ENCODE data around the gene CTNS.

The CTNS gene

DNA sequence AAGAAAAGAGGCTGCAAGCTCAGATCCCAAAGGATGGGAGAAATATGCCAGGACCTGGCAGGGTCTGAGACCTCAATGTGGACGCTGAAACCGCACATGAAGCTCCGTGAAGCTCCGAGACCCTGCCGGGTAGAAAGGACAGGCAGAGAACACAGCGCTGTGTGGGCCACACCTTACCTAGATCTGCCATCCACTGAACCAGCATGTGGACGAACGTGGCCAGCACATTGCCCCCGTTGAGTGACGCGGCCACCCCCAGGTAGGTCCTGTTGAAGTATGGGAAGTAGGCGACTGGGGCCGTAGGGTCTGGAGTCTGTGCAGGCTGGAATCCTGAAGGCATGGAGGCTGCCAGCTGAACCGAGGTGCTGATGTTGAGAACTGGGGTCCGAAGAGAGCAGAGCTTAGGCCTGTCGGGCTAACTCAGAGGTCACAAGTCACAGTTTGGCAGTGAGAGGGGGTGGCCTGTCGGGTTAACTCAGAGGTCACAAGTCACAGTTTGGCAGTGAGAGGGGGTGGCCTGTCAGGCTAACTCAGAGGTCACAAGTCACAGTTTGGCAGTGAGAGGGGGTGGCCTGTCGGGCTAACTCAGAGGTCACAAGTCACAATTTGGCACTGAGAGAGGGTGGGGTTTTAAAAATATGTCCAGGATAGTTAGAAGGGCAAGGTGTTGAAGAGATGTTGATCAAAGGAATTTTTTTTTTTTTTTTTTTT is 21.2 kb upstream of the CTNS start:
- Histone ChIP-seq H3K4me1 (ENCODE audit: control insufficient read depth, insufficient read depth, low read length) (no peaks in the 10 kb centered on the region), H3K9me3 (ENCODE audit: control insufficient read depth, insufficient read depth, low read depth, low read length) (no peaks in the 10 kb centered on the region), H3K36me3 (ENCODE audit: control insufficient read depth in 2 of 2, insufficient read depth in 1 of 2, low read length in 2 of 2) (peaks cover 51 to 84% of the 10 kb centered on the region in 2 experiments), H3K27ac (ENCODE audit: extremely low read depth, low read depth, low read length) (no peak overlapping the region), H3K4me3 (ENCODE audit: low read depth, low read length) (no peak overlapping the region)
- POLR2A ChIA-PET: interaction anchor here (0.6 to 0.8 kb wide), 3 partner anchors 15 to 59 kb away, joined by 4 to 8 read pairs (median 4); no protein-coding TSS in a partner anchor
- CTCF ChIA-PET: interaction anchor here (0.6 kb wide), 2 partner anchors 115 to 506 kb away, joined by 3 read pairs; no protein-coding TSS in a partner anchor
- TF ChIP-seq ZNF302 (tag by site-specific recombination; IDR thresholded peaks at IDR 0.05; ENCODE audit: low read depth): no peak
- TF ChIP-seq ZXDB (tag by site-specific recombination; IDR thresholded peaks at IDR 0.05): no peak
- no peak for TF ChIP-seq ZFP41 (tag by site-specific recombination; IDR thresholded peaks at IDR 0.05; ENCODE audit: borderline replicate concordance)
- TF ChIP-seq ZNF132 (tag by site-specific recombination; IDR thresholded peaks at IDR 0.05; ENCODE audit: borderline replicate concordance): no peak
- TF ChIP-seq, protein P1, sequence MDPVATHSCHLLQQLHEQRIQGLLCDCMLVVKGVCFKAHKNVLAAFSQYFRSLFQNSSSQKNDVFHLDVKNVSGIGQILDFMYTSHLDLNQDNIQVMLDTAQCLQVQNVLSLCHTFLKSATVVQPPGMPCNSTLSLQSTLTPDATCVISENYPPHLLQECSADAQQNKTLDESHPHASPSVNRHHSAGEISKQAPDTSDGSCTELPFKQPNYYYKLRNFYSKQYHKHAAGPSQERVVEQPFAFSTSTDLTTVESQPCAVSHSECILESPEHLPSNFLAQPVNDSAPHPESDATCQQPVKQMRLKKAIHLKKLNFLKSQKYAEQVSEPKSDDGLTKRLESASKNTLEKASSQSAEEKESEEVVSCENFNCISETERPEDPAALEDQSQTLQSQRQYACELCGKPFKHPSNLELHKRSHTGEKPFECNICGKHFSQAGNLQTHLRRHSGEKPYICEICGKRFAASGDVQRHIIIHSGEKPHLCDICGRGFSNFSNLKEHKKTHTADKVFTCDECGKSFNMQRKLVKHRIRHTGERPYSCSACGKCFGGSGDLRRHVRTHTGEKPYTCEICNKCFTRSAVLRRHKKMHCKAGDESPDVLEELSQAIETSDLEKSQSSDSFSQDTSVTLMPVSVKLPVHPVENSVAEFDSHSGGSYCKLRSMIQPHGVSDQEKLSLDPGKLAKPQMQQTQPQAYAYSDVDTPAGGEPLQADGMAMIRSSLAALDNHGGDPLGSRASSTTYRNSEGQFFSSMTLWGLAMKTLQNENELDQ (tag by site-specific recombination; IDR thresholded peaks at IDR 0.05; ENCODE audit: low read depth): no peak
- no peak for TF ChIP-seq ZNF169 (tag by site-specific recombination; IDR thresholded peaks at IDR 0.05)
- TF ChIP-seq ZNF114 (tag by site-specific recombination; IDR thresholded peaks at IDR 0.05): no peak
- no peak for TF ChIP-seq ZNF133 (tag by site-specific recombination; IDR thresholded peaks at IDR 0.05)
- no peak for TF ChIP-seq ZNF830 (tag by site-specific recombination; IDR thresholded peaks at IDR 0.05; ENCODE audit: low read depth)

DNA sequence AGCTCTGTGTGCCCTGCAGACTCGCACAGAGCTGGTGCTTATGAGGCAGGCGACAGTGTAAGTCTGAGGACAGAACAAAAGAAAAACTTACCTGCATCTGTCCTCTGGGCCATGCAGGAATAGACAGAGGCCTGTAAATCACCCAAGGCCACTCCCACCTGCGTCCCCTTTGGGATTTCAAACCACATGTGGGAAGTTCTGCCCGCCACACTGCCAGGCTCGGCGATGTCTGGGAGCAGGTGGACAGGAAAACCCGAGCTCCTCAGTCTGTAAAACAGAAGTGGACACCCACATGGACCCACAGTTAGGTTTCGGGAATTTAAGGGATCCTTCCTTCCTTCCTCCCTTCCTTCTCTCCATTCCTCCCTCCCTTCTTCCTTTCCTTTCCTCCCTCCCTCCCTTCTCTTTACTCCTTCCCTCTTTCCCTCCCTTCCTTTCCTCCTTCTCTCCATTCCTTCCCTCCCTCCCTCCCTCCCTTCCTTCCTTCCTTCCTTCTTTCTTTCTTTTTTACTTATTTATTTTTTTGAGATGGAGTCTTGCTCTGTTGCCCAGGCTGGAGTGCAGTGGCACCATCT is 15.3 kb upstream of the CTNS start:
- Histone ChIP-seq H3K9me3 (ENCODE audit: control insufficient read depth, insufficient read depth, low read depth, low read length) (no peaks in the 10 kb centered on the region), H3K36me3 (ENCODE audit: control insufficient read depth in 2 of 2, insufficient read depth in 1 of 2, low read length in 2 of 2) (peaks cover 69 to 83% of the 10 kb centered on the region in 2 experiments), H3K4me3 (ENCODE audit: low read depth, low read length) (no peak overlapping the region), H3K27ac (ENCODE audit: extremely low read depth, low read depth, low read length) (no peak overlapping the region), H3K4me1 (ENCODE audit: control insufficient read depth, insufficient read depth, low read length) (no peaks in the 10 kb centered on the region)
- TF ChIP-seq, protein P2, sequence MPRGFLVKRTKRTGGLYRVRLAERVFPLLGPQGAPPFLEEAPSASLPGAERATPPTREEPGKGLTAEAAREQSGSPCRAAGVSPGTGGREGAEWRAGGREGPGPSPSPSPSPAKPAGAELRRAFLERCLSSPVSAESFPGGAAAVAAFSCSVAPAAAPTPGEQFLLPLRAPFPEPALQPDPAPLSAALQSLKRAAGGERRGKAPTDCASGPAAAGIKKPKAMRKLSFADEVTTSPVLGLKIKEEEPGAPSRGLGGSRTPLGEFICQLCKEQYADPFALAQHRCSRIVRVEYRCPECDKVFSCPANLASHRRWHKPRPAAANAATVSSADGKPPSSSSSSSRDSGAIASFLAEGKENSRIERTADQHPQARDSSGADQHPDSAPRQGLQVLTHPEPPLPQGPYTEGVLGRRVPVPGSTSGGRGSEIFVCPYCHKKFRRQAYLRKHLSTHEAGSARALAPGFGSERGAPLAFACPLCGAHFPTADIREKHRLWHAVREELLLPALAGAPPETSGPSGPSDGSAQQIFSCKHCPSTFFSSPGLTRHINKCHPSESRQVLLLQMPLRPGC (tag by site-specific recombination; IDR thresholded peaks at IDR 0.05): no peak
- peak; percentile 73 for TF ChIP-seq ZNF366 (tag by site-specific recombination; conservative IDR thresholded peaks at IDR 0.05)
- TF ChIP-seq, protein P3, sequence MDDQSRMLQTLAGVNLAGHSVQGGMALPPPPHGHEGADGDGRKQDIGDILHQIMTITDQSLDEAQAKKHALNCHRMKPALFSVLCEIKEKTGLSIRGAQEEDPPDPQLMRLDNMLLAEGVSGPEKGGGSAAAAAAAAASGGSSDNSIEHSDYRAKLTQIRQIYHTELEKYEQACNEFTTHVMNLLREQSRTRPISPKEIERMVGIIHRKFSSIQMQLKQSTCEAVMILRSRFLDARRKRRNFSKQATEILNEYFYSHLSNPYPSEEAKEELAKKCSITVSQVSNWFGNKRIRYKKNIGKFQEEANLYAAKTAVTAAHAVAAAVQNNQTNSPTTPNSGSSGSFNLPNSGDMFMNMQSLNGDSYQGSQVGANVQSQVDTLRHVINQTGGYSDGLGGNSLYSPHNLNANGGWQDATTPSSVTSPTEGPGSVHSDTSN (CRISPR knock-in tag; IDR thresholded peaks at IDR 0.05): no peak
- POLR2A ChIA-PET: interaction anchor here (0.8 to 1.3 kb wide), 2 partner anchors 15 to 18 kb away, joined by 3 read pairs; partner anchors contain the start of genes CTNS and SHPK
- CTCF ChIA-PET: no interaction called here

DNA sequence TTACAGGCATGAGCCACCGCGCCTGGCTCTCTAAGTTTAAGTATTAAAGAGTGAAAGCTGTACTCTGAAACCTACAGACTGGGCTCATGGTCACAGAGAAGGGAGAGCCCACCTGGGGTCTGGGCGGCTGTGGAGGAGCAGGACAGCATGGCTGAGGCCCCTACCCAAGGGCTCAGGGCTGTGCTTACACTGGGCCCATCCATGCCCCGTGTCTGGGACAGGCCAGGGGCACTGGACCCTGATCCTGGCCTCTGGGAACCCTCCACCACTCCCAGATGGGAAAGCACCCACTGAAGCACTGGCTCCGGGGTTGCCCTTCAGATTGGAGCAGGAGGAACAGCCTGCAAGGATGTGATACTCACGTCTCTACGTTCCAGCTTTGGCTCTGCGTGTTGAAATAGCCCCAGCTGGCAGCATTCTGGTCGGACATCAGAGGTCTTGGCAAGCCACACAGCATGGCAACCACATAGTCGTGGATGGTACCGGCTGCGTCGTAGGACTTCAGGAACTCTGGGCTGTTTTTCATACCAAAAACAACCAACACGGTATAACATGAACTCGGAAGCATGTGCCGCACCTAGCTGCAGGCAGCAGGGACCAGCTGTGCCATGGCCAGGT is 13.5 kb upstream of the CTNS start:
- TF ChIP-seq, protein P4, sequence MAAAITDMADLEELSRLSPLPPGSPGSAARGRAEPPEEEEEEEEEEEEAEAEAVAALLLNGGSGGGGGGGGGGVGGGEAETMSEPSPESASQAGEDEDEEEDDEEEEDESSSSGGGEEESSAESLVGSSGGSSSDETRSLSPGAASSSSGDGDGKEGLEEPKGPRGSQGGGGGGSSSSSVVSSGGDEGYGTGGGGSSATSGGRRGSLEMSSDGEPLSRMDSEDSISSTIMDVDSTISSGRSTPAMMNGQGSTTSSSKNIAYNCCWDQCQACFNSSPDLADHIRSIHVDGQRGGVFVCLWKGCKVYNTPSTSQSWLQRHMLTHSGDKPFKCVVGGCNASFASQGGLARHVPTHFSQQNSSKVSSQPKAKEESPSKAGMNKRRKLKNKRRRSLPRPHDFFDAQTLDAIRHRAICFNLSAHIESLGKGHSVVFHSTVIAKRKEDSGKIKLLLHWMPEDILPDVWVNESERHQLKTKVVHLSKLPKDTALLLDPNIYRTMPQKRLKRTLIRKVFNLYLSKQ (tag by site-specific recombination; IDR thresholded peaks at IDR 0.05; ENCODE audit: borderline replicate concordance): no peak
- no peak for TF ChIP-seq GLI2 (tag by site-specific recombination; IDR thresholded peaks at IDR 0.05; ENCODE audit: borderline replicate concordance, low read depth)
- TF ChIP-seq, protein P5, sequence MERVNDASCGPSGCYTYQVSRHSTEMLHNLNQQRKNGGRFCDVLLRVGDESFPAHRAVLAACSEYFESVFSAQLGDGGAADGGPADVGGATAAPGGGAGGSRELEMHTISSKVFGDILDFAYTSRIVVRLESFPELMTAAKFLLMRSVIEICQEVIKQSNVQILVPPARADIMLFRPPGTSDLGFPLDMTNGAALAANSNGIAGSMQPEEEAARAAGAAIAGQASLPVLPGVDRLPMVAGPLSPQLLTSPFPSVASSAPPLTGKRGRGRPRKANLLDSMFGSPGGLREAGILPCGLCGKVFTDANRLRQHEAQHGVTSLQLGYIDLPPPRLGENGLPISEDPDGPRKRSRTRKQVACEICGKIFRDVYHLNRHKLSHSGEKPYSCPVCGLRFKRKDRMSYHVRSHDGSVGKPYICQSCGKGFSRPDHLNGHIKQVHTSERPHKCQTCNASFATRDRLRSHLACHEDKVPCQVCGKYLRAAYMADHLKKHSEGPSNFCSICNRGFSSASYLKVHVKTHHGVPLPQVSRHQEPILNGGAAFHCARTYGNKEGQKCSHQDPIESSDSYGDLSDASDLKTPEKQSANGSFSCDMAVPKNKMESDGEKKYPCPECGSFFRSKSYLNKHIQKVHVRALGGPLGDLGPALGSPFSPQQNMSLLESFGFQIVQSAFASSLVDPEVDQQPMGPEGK (tag by site-specific recombination; IDR thresholded peaks at IDR 0.05): no peak
- TF ChIP-seq BCL11A (tag by site-specific recombination; IDR thresholded peaks at IDR 0.05; ENCODE audit: low read depth): no peak
- ChIA-PET CTCF (no interaction called here), POLR2A (interaction anchor here (0.7 kb wide), 1 partner anchor 88 kb away, joined by 3 read pairs; no protein-coding TSS in a partner anchor)
- no peaks in the 10 kb centered on the region for H3K9me3 ChIP-seq (ENCODE audit: control insufficient read depth, insufficient read depth, low read depth, low read length)
- peaks cover 62 to 82% of the 10 kb centered on the region in 2 experiments for H3K36me3 ChIP-seq (ENCODE audit: control insufficient read depth in 2 of 2, insufficient read depth in 1 of 2, low read length in 2 of 2)
- H3K27ac ChIP-seq (ENCODE audit: extremely low read depth, low read depth, low read length): no peak overlapping the region
- no peaks in the 10 kb centered on the region for H3K4me1 ChIP-seq (ENCODE audit: control insufficient read depth, insufficient read depth, low read length)
- no peak overlapping the region for H3K4me3 ChIP-seq (ENCODE audit: low read depth, low read length)

All from HEK293 (cell line).